H54 (cell line): ENCODE results near the gene UST.

Experiments used
- DNase-seq: peaks from one replicate; pipeline ENCODE4 v3.0.0; 2011; ENCODE audit warnings: low spot score, mixed read lengths; ENCODE audit not compliant: insufficient read length
- FAIRE-seq: peaks from 3 replicates; lab custom pipeline; 2011; peaks lifted over from hg19 to GRCh38; lab: Jason Lieb, UNC
- POLR2A ChIP-seq: IDR thresholded peaks from 2 replicates; pipeline ENCODE4 v1.6.1; 2011; ENCODE audit warnings: low read depth, mild to moderate bottlenecking, low read length

UST gene

GRCh38 chr6:149065658-149066556, 319.1 kb downstream of the UST start:
- DNase-seq (no peak), FAIRE-seq (no peak)
- TF ChIP-seq POLR2A, result no peak

GRCh38 chr6:149071997-149072396, 325.2 kb downstream of the UST start:
- FAIRE-seq, result no peak
- TF ChIP-seq POLR2A, result no peak
- no peak for DNase-seq

GRCh38 chr6:149074832-149075258, 328.0 kb downstream of the UST start:
- no peak for TF ChIP-seq POLR2A
- DNase-seq, result no peak
- FAIRE-seq, result no peak

- DNase-seq (no peak), FAIRE-seq (no peak)
These were observed 329.0 kb downstream of the UST start for GRCh38 chr6:149075616-149076354.

GRCh38 chr6:149076355-149076734, 329.5 kb downstream of the UST start:
- no peak for TF ChIP-seq POLR2A
- FAIRE-seq, result no peak

More at GRCh38 chr6:149075616-149076354, 329.0 kb downstream of the UST start:
- no peak for TF ChIP-seq POLR2A

GRCh38 chr6:149077208-149077607, 330.4 kb downstream of the UST start:
- no peak for TF ChIP-seq POLR2A
- no peak for FAIRE-seq
- no peak for DNase-seq

More at GRCh38 chr6:149076355-149076734, 329.5 kb downstream of the UST start:
- no peak for DNase-seq

- DNase-seq (no peak), FAIRE-seq (no peak)
- TF ChIP-seq POLR2A, result no peak
These were observed 331.5 kb downstream of the UST start for GRCh38 chr6:149078211-149078782.

GRCh38 chr6:149079456-149079855, 332.6 kb downstream of the UST start:
- FAIRE-seq (no peak), DNase-seq (no peak)
- TF ChIP-seq POLR2A, result no peak

GRCh38 chr6:149079911-149080491, 333.2 kb downstream of the UST start:
- DNase-seq (peak; percentile 8), FAIRE-seq (peak; percentile 38)
- TF ChIP-seq POLR2A, result no peak

GRCh38 chr6:149080511-149080910, 333.7 kb downstream of the UST start:
- FAIRE-seq (peak; percentile 43), DNase-seq (no peak)
- no peak for TF ChIP-seq POLR2A

GRCh38 chr6:149081281-149081680, 334.5 kb downstream of the UST start:
- no peak for DNase-seq
- no peak for FAIRE-seq
- TF ChIP-seq POLR2A, result no peak

GRCh38 chr6:149082320-149082719, 335.5 kb downstream of the UST start:
- FAIRE-seq, result peak; percentile 79
- no peak for TF ChIP-seq POLR2A
- no peak for DNase-seq

- DNase-seq (no peak), FAIRE-seq (no peak)
- TF ChIP-seq POLR2A, result no peak
These were observed 337.2 kb downstream of the UST start for GRCh38 chr6:149084026-149084425.
